C4-2B (cell line): Measurements from ENCODE around the gene FAM228B.

Experiments
- ZFX ChIP-seq: fragments of 450-650 bp; IDR thresholded peaks from 2 replicates; pipeline ENCODE4 v1.6.1; 2017
- TF ChIP-seq, protein P1 (sequence below): fragments of 450-650 bp; conservative IDR thresholded peaks from 2 replicates; pipeline ENCODE4 v1.5.1; 2017; ENCODE audit warnings: mild to moderate bottlenecking

DNA sequence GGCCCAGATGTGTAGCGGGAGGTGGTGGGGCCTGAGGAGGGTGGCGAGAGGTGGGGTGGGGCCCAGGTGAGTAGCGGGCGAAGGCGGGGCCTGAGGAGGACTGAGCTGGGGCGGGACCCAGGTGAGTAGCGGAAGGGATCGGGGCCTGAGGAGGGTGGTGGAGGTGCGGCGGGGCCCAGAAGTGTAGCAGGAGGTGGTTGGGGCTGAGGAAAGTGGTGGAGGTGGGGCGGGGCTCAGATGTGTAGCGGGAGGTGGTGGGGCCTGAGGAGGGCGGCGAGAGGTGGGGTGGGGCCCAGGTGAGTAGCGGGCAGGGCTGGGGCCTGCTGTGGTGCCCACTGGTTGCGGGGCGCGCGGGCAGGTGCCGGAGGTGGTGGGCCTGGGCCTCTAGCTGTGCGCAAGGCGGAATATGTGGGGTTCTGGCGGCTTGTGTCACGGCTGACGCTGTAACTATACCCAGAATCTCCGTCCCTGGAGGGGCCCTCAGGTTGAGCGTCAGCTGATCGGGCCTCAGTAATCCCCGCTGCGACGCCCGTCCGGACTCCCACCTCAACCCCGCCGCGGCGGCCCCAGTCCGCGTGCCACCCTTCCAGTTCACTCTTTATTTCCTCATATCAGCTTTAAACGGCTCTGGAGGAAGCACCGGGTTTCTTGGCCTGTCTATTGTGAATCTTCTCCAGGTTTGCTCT, 46.3 kb upstream of the FAM228B start:
- TF ChIP-seq, protein P1, sequence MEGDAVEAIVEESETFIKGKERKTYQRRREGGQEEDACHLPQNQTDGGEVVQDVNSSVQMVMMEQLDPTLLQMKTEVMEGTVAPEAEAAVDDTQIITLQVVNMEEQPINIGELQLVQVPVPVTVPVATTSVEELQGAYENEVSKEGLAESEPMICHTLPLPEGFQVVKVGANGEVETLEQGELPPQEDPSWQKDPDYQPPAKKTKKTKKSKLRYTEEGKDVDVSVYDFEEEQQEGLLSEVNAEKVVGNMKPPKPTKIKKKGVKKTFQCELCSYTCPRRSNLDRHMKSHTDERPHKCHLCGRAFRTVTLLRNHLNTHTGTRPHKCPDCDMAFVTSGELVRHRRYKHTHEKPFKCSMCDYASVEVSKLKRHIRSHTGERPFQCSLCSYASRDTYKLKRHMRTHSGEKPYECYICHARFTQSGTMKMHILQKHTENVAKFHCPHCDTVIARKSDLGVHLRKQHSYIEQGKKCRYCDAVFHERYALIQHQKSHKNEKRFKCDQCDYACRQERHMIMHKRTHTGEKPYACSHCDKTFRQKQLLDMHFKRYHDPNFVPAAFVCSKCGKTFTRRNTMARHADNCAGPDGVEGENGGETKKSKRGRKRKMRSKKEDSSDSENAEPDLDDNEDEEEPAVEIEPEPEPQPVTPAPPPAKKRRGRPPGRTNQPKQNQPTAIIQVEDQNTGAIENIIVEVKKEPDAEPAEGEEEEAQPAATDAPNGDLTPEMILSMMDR, result no peak
- TF ChIP-seq ZFX, result peak; percentile 67
